A172 (cell line): Measurements from ENCODE around the gene MRRF. TPM values are rescaled to one million over a fixed set of nuclear protein-coding genes. Genes with fewer than 3 reads are reported as not detected.

Experiments used
- DNase-seq: peaks from one replicate; pipeline ENCODE4 v3.0.0-alpha.2; 2015; ENCODE audit warnings: low spot score
- total RNA-seq: library from RNA; depleted of rRNA; stranded (reverse); fragments of >200 nt; shearing (Covaris generic); gene quantifications from 2 replicates; pipeline ENCODE4 v1.2.3, GENCODE V29; 2014; rRNA removed

Gene MRRF
- total RNA-seq, result 102 and 120 TPM in 2 replicates

GRCh38 chr9:122264360-122265148, at the start of gene MRRF, which contains the start of gene RBM18:
MRRF (plus strand) TSS chr9:122264882; CDS start chr9:122270892, 6,010 bp downstream.
RBM18 (minus strand) TSS chr9:122264840; CDS start chr9:122261492, 3,348 bp downstream.
- DNase-seq, result peak; percentile 86

GRCh38 chr9:122215663-122216062, 49.0 kb upstream of the MRRF start:
- DNase-seq, result no peak

- no peak for DNase-seq
Observed at GRCh38 chr9:122216138-122216797, 48.4 kb upstream of the MRRF start.

- no peak for DNase-seq
Observed at GRCh38 chr9:122216798-122217418, 47.8 kb upstream of the MRRF start.

GRCh38 chr9:122217640-122218039, 47.0 kb upstream of the MRRF start:
- no peak for DNase-seq

- DNase-seq, result peak; percentile 40
Observed at GRCh38 chr9:122218071-122218934, 46.4 kb upstream of the MRRF start.

GRCh38 chr9:122218935-122219855, 45.5 kb upstream of the MRRF start:
- DNase-seq, result no peak

- no peak for DNase-seq
Observed at GRCh38 chr9:122219856-122220672, 44.6 kb upstream of the MRRF start.

GRCh38 chr9:122220673-122221182, 44.0 kb upstream of the MRRF start:
- DNase-seq, result no peak

- DNase-seq, result no peak
Observed at GRCh38 chr9:122221183-122221811, 43.4 kb upstream of the MRRF start.

GRCh38 chr9:122222791-122223190, 41.9 kb upstream of the MRRF start:
- no peak for DNase-seq

GRCh38 chr9:122223435-122223834, 41.2 kb upstream of the MRRF start:
- DNase-seq, result no peak

GRCh38 chr9:122225312-122226141, 39.2 kb upstream of the MRRF start:
- DNase-seq, result no peak

GRCh38 chr9:122226142-122226757, 38.4 kb upstream of the MRRF start:
- no peak for DNase-seq

- no peak for DNase-seq
Observed at GRCh38 chr9:122226758-122227574, 37.7 kb upstream of the MRRF start.

- DNase-seq, result no peak
Observed at GRCh38 chr9:122227575-122227900, 37.1 kb upstream of the MRRF start.

- no peak for DNase-seq
Observed at GRCh38 chr9:122228191-122228567, 36.5 kb upstream of the MRRF start.
